Uterus (tissue), 2 donors: Measurements from ENCODE around the gene ADAMTS15.

Experiments
- CTCF ChIP-seq, 4 experiments: fragments of 200-600 bp in 2 of 4; fragments of 450-650 bp in 2 of 4; sonication (generic) in 2 of 4; IDR thresholded peaks; one replicate each; pipeline ENCODE4 v1.5.1; 2016 to 2019; ENCODE audit warnings: antibody characterized with exemption in 4 of 4, mild to moderate bottlenecking in 2 of 4, moderate library complexity in 1 of 4
- POLR2A ChIP-seq, 2 donors: fragments of 450-650 bp; IDR thresholded peaks; one replicate each; pipeline ENCODE4 v1.6.1; 2016; ENCODE audit warnings: antibody characterized with exemption in 2 of 2, mild to moderate bottlenecking in 1 of 2, moderate library complexity in 1 of 2

- TF ChIP-seq CTCF (IDR thresholded peaks at IDR 0.05) (no peak), POLR2A (IDR thresholded peaks at IDR 0.05) (no peak)
Measured at GRCh38 chr11:130520271-130520671, 71.8 kb downstream of the ADAMTS15 start.
